Caco-2 (cell line): ENCODE data around the gene MAP3K4. TPM values are rescaled to one million over a fixed set of nuclear protein-coding genes. Genes with fewer than 3 reads are reported as not detected.

ENCODE experiments used
- BruUV-seq: library from RNA; stranded (reverse); fragments of 400-500 nt; replicated peaks from 2 replicates; lab custom pipeline; 2021; lab: Mats Ljungman, UMichigan
- CTCF ChIA-PET: fragments of 300-600 bp; sonication (Branson Sonifier 250); formaldehyde crosslinking; loops from one replicate; lab custom pipeline; 2022; ENCODE audit warnings: antibody characterized with exemption; lab: Charles Lee
- POLR2A ChIA-PET: fragments of 300-600 bp; sonication (Branson Sonifier 250); formaldehyde crosslinking; loops from one replicate; lab custom pipeline; 2022; ENCODE audit warnings: antibody characterized with exemption; lab: Charles Lee
- DNase-seq, 2 experiments: peaks; one replicate each; pipeline versions ENCODE4 v3.0.0 to v3.0.0-alpha.2; 2020 to 2022
- H3K27me3 ChIP-seq: replicated peaks from 2 replicates; pipeline ENCODE4 v1.6.0; 2011; ENCODE audit warnings: low read length; ENCODE audit not compliant: control insufficient read depth, insufficient read depth
- H3K36me3 ChIP-seq: 2 replicates; pipeline ENCODE4 v1.5.1; 2011; ENCODE audit warnings: low read length; ENCODE audit not compliant: control insufficient read depth, insufficient read depth
- H3K4me1 ChIP-seq: fragments of 250-450 bp; sonication (Bioruptor Pico); 2 replicates; pipeline ENCODE4 v1.5.1; 2020; ENCODE audit warnings: mild to moderate bottlenecking
- H3K4me3 ChIP-seq: 2 replicates; pipeline ENCODE4 v1.5.1; 2011; ENCODE audit warnings: low read depth, mild to moderate bottlenecking, control low read depth, low read length
- H3K9me3 ChIP-seq: fragments of 250-450 bp; sonication (Bioruptor Pico); 2 replicates; pipeline ENCODE4 v1.5.1; 2020; ENCODE audit warnings: mild to moderate bottlenecking, moderate library complexity
- H3K27ac Mint-ChIP-seq: one replicate; pipeline ENCODE4 v1.8.0; 2022; ENCODE audit warnings: mixed read lengths; ENCODE audit not compliant: unreplicated experiment
- H3K27me3 Mint-ChIP-seq: one replicate; pipeline ENCODE4 v1.8.0; 2022; ENCODE audit warnings: mixed read lengths; ENCODE audit not compliant: insufficient read depth, unreplicated experiment
- H3K36me3 Mint-ChIP-seq: one replicate; pipeline ENCODE4 v1.8.0; 2022; ENCODE audit warnings: mild to moderate bottlenecking, mixed read lengths; ENCODE audit not compliant: insufficient read depth, unreplicated experiment
- H3K4me1 Mint-ChIP-seq: one replicate; pipeline ENCODE4 v1.8.0; 2022; ENCODE audit warnings: low read depth, mixed read lengths; ENCODE audit not compliant: unreplicated experiment
- H3K4me3 Mint-ChIP-seq: one replicate; pipeline ENCODE4 v1.8.0; 2022; ENCODE audit warnings: mild to moderate bottlenecking, moderate library complexity, mixed read lengths; ENCODE audit not compliant: unreplicated experiment
- H3K9me3 Mint-ChIP-seq: one replicate; pipeline ENCODE4 v1.8.0; 2022; ENCODE audit warnings: mixed read lengths; ENCODE audit not compliant: unreplicated experiment
- intact Hi-C: fragments of 100-400 bp; cut with micrococcal nuclease; formaldehyde crosslinking; loops from one replicate; pipeline ENCODE4 v1.10.0; 2022; ENCODE audit not compliant: unreplicated experiment
- total RNA-seq: library from RNA; stranded (reverse); gene quantifications from 2 replicates; pipeline ENCODE4 v1.2.3, GENCODE V29; 2022
- TF ChIP-seq, protein P1 (sequence below), 2 experiments: fragments of 200-600 bp in 1 of 2; IDR thresholded peaks; 1 replicate in 1 of 2; 2 replicates in 1 of 2; pipeline versions ENCODE4 v1.5.1 to v1.8.0; 2011 to 2022; ENCODE audit warnings: antibody characterized with exemption in 1 of 2, control low read depth in 1 of 2, inconsistent platforms in 1 of 2, low read depth in 1 of 2, low read length in 1 of 2, mild to moderate bottlenecking in 1 of 2, moderate library complexity in 1 of 2; ENCODE audit not compliant: insufficient read depth in 1 of 2, severe bottlenecking in 1 of 2, unreplicated experiment in 1 of 2

The MAP3K4 gene
- total RNA-seq, 1 experiment from 2014 or later = 34.3 TPM

GRCh38 chr6:160945516-160946177, 45.9 kb upstream of the MAP3K4 start:
- no peaks in the 10 kb centered on the region for H3K4me1 Mint-ChIP-seq
- no peaks in the 10 kb centered on the region for H3K4me1 ChIP-seq
- H3K9me3 Mint-ChIP-seq = no peaks in the 10 kb centered on the region
- H3K4me3 ChIP-seq = no peak overlapping the region
- no peaks in the 10 kb centered on the region for H3K27me3 ChIP-seq
- no peaks in the 10 kb centered on the region for H3K27me3 Mint-ChIP-seq
- no peak for DNase-seq
- intact Hi-C loops = no loop called here
- BruUV-seq = no TSS peak
- no peaks in the 10 kb centered on the region for H3K36me3 Mint-ChIP-seq
- POLR2A ChIA-PET = interaction anchor here (0.5 kb wide), 1 partner anchor 513 kb away, joined by 5 read pairs; no protein-coding TSS in a partner anchor
- no peak overlapping the region for H3K4me3 Mint-ChIP-seq
- H3K27ac Mint-ChIP-seq = no peak overlapping the region
- CTCF ChIA-PET = no interaction called here
- H3K9me3 ChIP-seq = no peaks in the 10 kb centered on the region
- TF ChIP-seq, protein P1, sequence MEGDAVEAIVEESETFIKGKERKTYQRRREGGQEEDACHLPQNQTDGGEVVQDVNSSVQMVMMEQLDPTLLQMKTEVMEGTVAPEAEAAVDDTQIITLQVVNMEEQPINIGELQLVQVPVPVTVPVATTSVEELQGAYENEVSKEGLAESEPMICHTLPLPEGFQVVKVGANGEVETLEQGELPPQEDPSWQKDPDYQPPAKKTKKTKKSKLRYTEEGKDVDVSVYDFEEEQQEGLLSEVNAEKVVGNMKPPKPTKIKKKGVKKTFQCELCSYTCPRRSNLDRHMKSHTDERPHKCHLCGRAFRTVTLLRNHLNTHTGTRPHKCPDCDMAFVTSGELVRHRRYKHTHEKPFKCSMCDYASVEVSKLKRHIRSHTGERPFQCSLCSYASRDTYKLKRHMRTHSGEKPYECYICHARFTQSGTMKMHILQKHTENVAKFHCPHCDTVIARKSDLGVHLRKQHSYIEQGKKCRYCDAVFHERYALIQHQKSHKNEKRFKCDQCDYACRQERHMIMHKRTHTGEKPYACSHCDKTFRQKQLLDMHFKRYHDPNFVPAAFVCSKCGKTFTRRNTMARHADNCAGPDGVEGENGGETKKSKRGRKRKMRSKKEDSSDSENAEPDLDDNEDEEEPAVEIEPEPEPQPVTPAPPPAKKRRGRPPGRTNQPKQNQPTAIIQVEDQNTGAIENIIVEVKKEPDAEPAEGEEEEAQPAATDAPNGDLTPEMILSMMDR (IDR thresholded peaks at IDR 0.05; ENCODE audit: insufficient read depth in 1 of 2, low read depth in 1 of 2, low read length in 1 of 2, severe bottlenecking in 1 of 2, unreplicated experiment in 1 of 2) = no peak
- no peaks in the 10 kb centered on the region for H3K36me3 ChIP-seq

- TF ChIP-seq, protein P1 (IDR thresholded peaks at IDR 0.05; ENCODE audit: insufficient read depth in 1 of 2, low read depth in 1 of 2, low read length in 1 of 2, severe bottlenecking in 1 of 2, unreplicated experiment in 1 of 2) = no peak
- Histone ChIP-seq H3K27me3 (no peaks in the 10 kb centered on the region), H3K9me3 (no peaks in the 10 kb centered on the region), H3K4me3 (no peak overlapping the region), H3K36me3 (no peaks in the 10 kb centered on the region), H3K4me1 (no peaks in the 10 kb centered on the region)
- no peaks in the 10 kb centered on the region for H3K36me3 Mint-ChIP-seq
- BruUV-seq = no TSS peak
- ChIA-PET CTCF (no interaction called here), POLR2A (interaction anchor here (0.6 kb wide), 1 partner anchor 42 kb away, joined by 3 read pairs; no protein-coding TSS in a partner anchor)
- no peaks in the 10 kb centered on the region for H3K4me1 Mint-ChIP-seq
- intact Hi-C loops = no loop called here
- H3K27me3 Mint-ChIP-seq = peaks cover 13% of the 10 kb centered on the region
- no peak for DNase-seq
- no peak overlapping the region for H3K4me3 Mint-ChIP-seq
- no peaks in the 10 kb centered on the region for H3K9me3 Mint-ChIP-seq
- H3K27ac Mint-ChIP-seq = no peak overlapping the region
These were observed 42.0 kb upstream of the MAP3K4 start for GRCh38 chr6:160949531-160949930.

DNA sequence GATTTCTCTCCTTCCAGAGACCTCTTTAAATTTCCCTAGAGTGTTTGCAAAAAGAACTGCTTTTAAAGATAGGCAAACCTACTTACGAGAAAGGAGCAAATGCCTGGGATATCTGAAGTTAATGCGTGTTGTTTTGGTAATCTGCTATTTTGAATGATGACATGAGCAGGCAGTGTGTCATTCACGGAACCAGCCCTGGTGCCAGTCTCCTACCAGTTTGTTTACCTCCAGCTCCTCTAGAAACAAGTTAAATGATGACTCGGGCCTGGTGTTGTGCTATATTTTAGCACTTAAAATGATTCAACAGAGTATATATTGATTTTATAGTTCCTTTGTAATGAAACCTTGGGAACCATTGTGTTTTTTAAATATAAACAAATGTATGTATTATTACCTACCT, 41.1 kb upstream of the MAP3K4 start:
- H3K4me3 ChIP-seq = no peak overlapping the region
- H3K9me3 ChIP-seq = no peaks in the 10 kb centered on the region
- Mint-ChIP-seq H3K9me3 (no peaks in the 10 kb centered on the region), H3K4me1 (no peaks in the 10 kb centered on the region), H3K27me3 (peaks cover 13% of the 10 kb centered on the region), H3K36me3 (no peaks in the 10 kb centered on the region), H3K27ac (no peak overlapping the region), H3K4me3 (no peak overlapping the region)
- no peaks in the 10 kb centered on the region for H3K4me1 ChIP-seq
- H3K27me3 ChIP-seq = no peaks in the 10 kb centered on the region
- no peaks in the 10 kb centered on the region for H3K36me3 ChIP-seq
- DNase-seq = no peak
- BruUV-seq = no TSS peak
- intact Hi-C loops = no loop called here
- TF ChIP-seq, protein P1 (IDR thresholded peaks at IDR 0.05; ENCODE audit: insufficient read depth in 1 of 2, low read depth in 1 of 2, low read length in 1 of 2, severe bottlenecking in 1 of 2, unreplicated experiment in 1 of 2) = no peak
- POLR2A ChIA-PET = no interaction called here
- CTCF ChIA-PET = no interaction called here
